ENCODE results near the gene ALKBH8.
A peak's percentile ranks its signal among the peaks of the same experiment; 100 is the strongest.
"Not testable (repeated sequence)": the region's sequence is repeated elsewhere in the genome, so short reads cannot be mapped to it uniquely, and the experiment has no call there.

ALKBH8 gene

DNA sequence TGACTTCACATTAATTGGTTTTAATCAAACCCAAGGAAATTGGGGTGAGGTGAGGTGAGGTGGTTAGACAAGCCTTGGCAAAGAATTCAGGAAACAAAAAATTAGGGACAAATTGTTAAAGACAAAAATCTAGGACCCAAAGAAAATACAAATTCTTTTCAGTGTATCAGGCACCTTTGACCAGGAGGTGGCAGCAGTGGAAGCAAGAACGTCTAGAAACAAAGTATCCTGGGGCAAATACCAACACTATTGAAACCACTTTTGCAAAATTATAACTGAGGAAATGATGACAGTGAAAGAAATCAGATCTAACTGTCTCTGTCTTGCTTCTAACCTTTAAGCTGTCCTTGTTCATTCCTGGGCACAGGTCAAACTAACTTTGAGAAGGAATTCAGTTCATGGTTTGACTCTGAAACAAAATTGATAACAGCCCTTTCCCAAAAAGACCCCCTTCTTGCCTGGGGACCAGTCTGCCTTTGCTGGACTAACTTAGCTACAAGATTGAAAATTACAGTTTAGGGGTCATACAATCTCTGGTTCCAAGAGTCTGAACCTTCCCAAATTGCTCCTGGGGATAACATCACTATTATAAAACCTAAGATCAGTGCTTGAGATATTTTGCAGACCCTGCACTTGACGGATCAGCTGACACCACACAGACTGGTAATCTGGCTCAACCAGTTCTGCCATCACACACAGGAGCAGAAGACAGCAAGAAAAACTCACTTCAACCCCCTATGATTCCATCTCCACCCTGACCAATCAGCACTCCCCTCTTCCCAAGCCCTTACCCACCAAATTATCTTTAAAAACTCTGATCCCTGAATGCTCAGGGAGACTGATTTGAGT is 11.2 kb upstream of the ALKBH8 start:
- DNase-seq = peak; percentile 31 to 50

DNA sequence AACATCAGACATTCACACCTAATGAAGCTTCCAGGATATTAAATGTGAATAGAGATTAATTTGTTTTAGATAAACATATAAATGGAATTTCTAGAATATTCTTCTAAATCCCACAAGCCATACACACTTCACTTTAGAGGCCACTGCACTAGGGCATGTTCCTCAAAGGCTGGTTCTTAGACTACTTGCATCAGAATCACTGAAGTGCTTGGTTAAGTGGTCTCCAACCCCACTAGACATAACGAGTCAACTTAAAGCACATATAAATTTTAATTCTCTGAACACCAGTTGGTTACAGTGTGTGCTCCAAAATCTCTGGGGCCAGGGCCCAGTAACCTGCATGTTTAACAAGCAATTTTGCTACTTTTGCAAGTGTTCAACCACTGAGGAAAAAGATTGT is 7.9 kb upstream of the ALKBH8 start:
- no peak for DNase-seq

DNA sequence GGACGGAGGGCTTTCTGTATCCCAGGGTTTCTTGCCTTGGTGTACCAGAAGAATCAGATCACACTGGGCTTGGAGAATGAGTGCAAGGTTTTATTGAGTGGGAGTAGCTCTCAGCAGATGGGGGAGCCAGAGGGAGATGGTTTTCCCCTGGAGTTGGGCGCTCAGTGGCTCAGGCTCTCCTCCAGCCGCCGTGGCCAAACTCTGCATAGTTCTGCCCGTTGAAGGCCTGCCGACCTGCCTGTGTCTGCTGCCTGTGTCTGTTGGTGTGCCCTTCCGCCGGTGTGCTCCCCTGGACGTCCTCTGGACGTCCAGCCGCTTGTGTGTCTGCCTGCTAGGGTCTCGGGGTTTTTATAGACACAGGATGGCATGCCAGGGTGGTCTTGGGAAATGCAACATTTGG is 4.5 kb upstream of the ALKBH8 start:
- DNase-seq = no peak

DNA sequence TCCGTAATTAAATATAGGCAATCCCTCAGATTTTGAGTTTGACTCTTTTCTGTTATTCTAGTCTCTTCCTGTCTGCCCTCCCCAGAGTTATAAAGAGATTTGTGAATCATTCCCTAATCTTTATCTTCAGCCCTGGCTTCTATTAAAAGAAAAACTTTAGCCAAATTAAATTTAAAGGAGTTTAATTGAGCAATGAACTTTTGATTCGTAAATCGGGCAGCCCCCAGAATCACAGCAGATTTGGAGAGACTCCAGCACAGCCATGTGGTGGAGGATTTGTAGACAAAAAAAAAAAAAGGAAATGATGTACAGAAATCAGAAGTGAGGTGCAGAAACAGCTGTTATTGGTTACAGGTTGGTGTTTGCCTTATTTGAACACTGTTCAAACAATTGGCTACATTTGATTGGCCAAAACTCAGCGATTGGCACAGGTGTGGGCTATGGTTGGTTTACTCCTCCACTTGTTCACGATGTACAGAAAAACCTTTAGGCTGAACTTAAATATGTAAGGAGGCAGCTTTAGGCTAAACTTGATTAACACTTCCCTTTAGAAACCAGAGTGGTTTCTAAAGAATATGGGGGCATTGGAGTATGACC is 2.3 kb upstream of the ALKBH8 start:
- DNase-seq = no peak

DNA sequence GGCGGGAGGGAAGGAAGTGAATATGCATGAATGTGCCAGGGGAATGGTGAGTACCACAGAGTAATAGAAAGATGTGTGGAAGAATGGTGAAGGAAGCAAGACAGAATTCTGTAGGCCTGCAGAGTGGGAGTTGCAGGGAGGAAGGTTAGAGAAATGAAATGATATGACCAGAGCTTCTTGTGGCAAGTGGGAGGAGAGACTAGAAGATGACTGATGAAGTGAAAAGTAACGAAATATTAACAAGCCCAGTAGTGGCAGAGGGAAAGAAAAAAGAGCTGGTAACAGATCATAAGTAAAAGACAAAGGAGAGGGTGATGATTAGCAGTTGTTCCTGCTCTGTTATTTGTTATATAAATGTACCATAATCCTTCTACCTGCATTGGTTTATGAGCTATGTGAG is 1.0 kb upstream of the ALKBH8 start:
- DNase-seq = no peak

DNA sequence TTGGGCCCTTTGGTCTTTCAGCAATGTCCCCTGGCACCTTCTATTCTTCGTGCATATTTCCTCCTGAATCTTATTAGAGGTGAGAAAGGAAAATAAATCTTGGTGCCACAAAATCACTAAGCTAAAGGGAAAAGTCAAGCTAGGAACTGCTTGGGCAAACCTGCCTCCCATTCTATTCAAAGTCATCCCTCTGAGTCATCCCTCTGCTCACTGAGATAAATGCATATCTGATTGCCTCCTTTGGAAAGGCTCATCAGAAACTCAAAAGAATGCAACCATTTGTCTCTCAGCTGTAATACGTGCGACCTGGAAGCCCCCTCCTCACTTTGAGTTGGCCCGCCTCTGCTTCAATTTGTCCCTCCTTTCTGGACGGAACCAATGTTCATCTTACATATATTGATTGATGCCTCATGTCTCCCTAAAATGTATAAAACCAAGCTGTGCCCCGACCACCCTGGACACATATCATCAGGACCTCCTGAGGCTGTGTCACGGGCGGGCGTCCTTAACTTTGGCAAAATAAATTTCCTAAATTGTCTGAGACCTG is 493 bp upstream of the ALKBH8 start:
- DNase-seq = not testable (repeated sequence)

DNA sequence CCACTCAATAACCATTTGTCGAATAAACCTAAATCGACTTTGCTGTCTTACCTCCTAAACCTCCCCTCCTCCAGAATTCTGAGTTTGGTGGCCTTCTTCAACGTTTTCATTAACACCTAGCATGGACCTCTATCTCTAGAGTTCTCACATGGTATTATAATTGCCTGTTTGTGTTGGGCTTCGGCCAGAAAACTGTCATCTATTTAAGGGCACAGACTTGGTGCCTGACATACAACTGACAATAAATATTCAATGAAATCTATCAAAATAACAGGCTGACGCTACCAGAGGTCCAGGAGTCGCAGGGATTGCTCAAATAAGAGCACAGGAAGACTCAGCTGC is 687 bp downstream of the ALKBH8 start:
- DNase-seq = no peak

DNA sequence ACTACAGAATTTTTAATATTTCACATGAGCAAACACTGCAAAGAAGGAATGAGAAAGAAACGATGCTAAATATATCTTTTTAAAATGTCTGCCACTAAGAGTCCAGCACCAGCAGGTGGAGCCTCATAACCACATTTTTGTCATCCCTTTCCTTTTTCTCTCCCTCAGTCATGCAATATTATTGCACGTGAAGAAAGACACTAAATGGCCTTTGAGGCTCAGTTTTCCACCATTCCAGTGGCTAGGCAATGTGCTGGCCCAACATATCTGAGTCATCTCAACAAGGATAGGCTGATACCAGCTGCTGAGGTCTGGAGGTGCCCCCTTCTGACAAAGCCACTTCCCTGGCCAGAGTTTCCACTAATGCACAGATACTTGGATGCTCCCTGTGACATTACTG is 1.8 kb downstream of the ALKBH8 start:
- DNase-seq = peak; percentile 64 to 71

DNA sequence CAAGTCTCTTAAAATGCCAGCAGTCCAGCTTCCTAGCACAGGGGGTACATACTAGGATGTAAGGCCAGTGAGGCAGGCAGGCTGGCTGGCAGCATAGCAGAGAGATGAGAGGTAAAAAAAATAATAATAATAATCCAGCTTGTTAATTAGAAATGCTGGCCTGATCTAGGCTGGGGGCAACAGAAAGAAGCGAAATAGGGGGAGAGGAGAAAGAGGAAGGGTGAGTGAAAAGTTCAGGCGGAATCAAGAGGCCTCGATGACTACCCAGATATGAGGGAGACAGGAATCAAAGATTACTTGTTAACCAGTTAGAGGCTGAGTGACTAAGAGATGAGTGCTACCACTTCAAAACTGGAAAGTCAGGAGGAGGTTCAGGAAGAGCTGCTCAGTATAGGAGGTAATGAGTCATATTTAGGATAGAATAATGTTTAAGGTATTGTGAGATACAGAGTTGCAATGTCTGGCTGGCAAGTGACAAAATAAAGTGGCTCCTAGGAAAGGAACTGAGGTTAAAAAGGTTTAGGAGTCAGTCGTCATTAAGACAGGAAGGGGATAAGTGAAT is 2.8 kb downstream of the ALKBH8 start:
- DNase-seq = no peak

DNA sequence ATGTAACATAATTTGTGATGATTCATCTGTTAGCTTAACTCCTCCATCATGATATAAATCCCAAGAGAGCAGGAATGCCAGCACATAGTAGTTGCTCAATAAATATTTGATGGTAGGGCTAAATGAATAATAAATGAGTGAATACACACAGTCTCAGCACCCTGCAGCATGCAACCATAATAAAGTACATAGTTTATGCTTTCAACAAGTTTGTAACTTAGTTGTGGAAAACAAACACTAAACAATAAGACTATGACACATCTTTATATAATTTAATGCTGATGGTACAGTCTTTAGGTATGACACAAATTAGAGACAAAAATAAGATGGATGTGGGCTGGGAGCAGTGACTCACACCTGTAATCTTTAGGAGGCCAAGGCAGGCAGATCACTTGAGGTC is 3.8 kb downstream of the ALKBH8 start:
- no peak for DNase-seq

DNA sequence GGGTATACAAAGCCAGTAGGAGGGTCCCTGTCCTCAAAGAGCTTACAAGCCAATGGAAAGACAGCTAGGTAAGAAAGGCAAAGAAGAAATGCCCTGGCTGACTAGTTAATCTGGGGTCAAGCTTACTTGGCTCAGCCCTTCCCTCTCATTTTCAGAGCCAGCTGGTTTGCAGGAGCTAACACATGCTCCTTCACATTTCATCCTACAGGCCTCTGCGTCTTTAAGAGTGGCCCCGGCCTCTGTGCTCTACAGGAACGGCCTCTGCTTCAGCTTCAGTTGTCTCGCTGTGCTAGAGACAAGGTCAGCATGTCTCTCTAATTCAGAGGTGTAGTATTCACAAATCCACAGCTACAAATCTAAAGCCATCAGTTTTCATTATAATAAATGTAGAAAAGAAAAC is 15.2 kb downstream of the ALKBH8 start:
- no peak for DNase-seq

DNA sequence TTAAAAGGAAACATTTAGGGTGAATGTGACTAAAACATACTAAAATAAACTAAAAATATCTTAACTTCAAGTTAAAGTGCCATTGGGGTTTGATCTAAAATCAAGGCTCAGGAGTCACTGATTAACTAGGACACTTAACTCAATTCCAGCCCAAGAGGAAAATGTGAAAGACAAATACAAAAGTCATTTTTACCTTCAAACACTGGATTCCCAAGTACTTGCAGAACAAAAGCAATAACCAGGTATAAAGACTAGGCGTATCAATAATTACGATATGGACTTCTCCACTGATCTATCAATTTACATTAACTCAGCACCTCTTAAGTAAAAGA is 15.6 kb downstream of the ALKBH8 start:
- no peak for DNase-seq

DNA sequence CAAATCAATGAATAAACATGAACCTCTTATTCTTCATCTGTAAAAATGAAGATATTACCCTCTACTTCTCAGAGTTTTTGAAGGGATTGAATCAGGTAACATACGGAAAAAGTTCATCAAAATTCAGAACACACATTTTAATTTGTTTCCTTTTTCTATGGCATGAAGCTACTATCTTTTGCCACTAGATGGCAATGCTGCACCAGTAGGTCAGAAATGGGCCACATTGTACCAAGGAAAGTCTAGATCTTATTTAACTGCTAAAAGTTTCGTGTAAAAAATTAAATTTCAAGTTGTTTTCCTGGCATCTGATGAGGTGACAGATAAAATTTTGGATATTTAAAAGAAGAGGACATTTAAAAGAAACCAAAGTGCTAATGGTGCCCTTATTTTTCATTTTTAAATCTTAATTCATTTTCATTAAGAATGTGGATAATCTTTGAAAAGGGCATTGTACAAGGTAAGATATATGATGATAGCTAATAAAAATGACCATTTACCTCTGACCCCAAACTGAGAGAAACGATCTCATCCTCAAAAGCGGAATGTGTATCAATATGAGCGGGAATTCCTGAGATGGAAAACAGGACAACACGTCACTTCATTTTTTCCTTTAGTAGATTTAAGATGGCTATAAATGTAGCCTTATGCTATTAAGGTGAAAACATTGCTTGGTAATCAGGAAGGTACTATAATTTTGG is 16.1 kb downstream of the ALKBH8 start:
- peak; percentile 35 to 50 for DNase-seq

DNA sequence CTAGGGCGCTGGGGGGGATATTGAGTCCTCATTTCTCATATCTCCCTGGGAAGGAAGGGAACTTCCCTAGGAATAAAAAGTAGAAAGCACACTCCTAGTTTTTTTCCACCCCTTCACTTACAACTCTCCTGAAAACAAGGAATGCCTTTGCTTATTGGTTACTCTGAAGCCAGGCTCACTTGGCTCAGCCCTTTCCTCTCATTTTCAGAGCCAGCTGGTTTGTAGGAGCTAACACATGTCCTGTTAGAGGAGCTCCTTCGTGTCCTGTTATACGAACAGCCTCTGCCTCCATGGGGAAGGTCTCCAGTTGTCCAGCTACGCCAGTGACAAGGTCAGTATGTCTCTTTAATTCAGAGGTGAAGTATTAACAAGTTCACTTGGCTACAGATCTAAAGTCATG is 17.6 kb downstream of the ALKBH8 start:
- DNase-seq = no peak

DNA sequence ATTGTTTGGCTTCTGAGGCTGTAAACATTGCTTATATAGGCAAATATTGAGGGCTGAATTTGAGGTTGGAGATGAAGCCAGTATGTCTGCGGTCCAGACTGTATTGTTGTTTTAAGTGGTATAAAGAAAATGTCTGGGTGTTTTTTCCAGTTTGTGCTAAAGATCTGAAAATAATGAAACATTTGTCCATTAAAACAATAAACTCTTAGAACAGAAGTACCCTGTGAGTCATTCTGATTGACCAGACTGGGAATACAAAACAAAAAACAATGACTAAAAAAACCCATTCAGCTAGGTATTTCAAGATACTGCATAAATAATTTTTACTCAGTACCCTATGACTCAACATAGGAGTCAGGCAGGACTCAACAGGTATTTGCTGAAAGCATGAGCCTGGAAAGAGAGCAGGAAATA is 20.4 kb downstream of the ALKBH8 start:
- no peak for DNase-seq

DNA sequence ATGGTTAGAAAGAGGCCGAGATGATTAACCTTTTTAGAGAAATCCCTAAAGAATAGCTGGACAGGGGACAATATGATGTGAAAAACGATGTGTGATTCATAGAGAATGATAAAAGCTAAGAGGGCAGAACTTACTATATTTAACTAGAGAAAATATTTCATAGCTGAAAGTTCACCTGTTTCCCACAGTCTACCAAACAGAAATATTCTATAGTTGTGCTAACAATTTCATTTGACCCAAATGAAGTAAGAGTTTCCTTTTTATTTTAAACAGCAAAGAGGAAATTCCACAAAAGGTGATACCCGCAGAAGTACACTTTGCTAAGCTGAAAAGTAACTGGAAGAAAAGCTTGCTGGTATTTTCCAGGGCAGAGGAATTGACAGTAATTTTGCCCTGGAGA is 26.7 kb downstream of the ALKBH8 start:
- no peak for DNase-seq

DNA sequence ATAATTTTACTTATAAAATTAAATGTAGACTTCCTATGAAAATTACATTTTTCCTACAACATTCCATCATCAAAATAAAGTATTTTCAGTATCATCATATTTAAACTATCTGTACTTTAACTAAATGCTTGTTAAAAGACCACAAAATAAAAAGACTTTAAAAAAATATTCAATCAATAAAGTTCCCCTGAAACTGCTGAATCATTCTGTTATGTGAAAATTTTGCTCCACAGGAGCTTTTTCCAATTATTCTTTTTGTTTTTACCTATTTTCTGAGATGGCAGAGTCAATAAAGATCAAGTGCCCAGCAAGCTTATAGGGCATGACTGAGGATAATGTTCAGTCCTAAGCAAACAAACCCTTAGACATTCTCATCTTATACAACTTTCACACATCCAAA is 27.3 kb downstream of the ALKBH8 start:
- DNase-seq = no peak

DNA sequence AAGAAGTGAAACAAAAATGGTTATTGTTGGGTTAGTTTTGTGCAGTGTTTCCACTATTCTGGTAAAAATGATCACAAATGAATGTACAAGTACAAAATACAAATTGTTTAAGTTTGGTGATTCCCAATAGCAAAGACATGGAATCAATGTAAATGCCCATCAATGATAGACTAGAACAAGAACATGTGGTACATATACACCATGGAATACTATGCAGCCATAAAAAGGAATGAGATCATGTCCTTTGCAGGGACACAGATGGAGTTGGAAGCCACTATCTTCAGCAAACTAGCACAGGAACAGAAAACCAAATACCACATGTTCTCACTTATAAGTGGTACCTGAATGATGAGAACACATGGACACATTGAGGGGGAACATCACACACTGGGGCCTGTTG is 28.4 kb downstream of the ALKBH8 start:
- not testable (repeated sequence) for DNase-seq

DNA sequence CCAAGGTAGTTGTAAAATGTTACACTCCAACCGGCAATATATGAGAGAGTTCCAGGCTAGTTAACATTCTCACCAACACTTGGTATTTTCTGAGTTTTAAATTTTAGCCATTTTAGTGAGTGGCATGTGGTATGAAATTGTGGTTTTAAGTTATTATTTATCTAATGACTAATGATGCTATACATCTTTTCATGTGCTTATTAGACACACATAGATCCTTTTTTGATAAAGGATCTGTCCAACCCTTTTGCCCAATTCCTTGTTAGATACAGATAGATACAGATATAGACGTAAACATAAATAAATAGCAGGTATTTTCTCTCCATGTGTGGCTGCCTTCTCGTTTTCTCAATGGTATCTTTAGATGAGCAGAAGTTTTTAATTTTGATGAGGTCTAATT is 39.3 kb downstream of the ALKBH8 start:
- DNase-seq = no peak

DNA sequence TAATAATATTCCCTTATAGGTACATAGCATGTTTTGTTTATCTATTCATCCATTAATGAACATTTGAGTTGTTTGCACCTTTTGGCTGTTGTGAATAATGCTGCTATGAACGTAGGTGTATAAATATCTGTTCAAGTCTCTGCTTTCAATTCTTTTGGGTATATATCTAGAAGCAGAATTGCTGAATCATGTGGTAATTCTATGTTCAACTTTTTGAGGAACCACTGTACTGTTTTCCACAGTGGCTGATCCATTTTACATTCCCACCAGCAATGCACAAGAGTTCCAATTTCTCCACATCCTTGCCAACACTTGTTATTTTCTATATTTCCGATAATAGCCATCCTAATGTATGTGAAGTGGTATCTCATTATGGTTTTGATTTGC is 56.7 kb downstream of the ALKBH8 start:
- no peak for DNase-seq

DNA sequence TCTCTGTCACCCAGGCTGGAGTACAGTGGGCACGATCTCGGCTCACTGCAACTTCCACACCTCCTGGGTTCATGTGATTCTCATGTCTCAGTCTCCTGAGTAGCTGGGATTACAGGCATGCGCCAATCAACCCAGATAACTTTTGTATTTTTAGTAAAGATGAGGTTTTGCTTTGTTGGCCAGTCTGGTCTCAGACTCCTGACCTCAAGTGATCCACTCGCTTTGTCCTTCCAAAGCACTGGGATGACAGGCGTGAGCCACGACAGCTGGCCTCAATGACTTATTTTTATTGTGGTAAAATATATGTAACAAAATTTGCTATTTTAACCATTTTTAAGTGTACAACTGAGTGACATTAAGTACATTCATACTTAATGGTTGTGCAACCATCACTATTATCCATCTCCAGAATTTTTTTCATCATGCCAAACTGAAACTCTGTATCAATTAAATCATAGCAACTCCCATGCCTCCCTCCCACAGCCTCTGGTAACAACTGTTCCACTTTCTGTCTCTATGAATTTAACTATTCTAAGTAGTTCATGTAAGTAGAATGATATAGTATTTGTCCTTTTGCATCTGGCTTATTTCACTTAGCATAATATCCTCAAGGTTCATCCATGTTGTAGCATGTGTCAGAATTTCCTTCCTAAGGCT is 57.2 kb downstream of the ALKBH8 start:
- no peak for DNase-seq

DNA sequence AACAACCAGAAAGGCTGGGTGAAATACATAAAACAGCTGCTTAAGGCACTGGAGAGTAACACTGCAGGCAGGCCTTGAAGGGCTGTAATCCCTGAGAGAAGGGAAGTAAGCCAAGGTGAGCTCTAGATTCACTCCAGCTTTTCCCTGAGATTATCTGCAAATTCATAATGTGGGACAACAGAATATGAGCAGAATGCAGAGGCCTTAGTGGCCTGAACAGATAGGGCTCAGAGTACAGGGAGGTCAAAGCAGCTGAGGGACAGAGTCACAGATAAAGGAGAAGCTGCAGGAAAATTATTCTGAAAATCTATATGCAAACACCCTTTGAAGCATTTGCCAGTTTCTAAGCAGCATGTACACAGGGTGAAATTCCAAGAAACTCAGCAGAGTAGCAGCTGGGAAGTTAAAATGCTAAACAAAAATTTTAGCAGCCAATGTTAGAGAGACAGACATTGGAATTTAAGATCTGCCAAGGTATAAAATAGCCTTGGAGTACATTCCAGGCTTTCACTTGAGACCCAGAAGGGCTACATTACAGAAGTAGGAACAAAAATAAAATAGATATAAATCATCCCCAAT is 59.8 kb downstream of the ALKBH8 start:
- DNase-seq = no peak

DNA sequence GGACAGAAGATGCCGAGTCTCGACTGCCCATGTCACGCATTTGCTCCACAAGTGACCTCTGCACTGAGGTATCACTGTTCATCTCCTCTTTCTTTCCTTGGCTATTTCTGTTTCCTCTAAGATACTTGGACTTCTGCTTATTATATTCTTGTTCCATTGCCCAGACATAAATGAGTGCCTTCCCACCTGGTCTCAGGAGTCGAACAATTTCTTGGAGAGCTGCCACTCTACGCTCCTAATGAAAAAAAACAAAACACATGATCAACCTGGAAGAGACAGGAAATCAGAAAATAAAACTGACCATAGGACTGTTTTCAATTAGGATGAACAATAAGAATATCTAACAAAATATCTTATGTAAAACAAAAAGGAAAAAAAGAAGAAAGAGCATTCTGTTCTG is 60.6 kb downstream of the ALKBH8 start:
- no peak for DNase-seq
